GM12878 (cell line): ENCODE data around the gene CCNL2. TPM values are rescaled to one million over a fixed set of nuclear protein-coding genes. Genes with fewer than 3 reads are reported as not detected.

ENCODE experiments used
- BACH1 ChIP-seq: fragments of 450-650 bp; IDR thresholded peaks from 2 replicates; pipeline ENCODE4 v1.6.1; 2017; ENCODE audit warnings: mild to moderate bottlenecking, borderline replicate concordance
- CHD1 ChIP-seq: IDR thresholded peaks from 2 replicates; pipeline ENCODE4 v1.6.1; 2012; ENCODE audit warnings: low read depth, low read length, improper control_type of control experiment
- DPF2 ChIP-seq: fragments of 450-650 bp; IDR thresholded peaks from 2 replicates; pipeline ENCODE4 v1.6.1; 2017; ENCODE audit warnings: mild to moderate bottlenecking
- FOXM1 ChIP-seq: IDR thresholded peaks from 2 replicates; pipeline ENCODE4 v1.6.1; 2012; ENCODE audit warnings: low read depth, mild to moderate bottlenecking, inconsistent platforms, low read length, moderate library complexity
- HDAC2 ChIP-seq: fragments of 200-600 bp; sonication (generic); IDR thresholded peaks from 2 replicates; pipeline ENCODE4 v1.6.1; 2017
- MYB ChIP-seq: fragments of 150-350 bp; IDR thresholded peaks from 2 replicates; pipeline ENCODE4 v1.6.1; 2014; ENCODE audit warnings: mild to moderate bottlenecking, low read depth, low read length, borderline replicate concordance
- MYC ChIP-seq: IDR thresholded peaks from 2 replicates; pipeline ENCODE4 v1.6.1; 2011; ENCODE audit warnings: mild to moderate bottlenecking, low read length, moderate library complexity, inconsistent platforms; ENCODE audit not compliant: insufficient read depth, insufficient replicate concordance, insufficient read length, severe bottlenecking
- NR2C2 ChIP-seq: IDR thresholded peaks from 2 replicates; pipeline ENCODE4 v1.6.1; 2011; ENCODE audit warnings: borderline replicate concordance, low read depth; ENCODE audit not compliant: control insufficient read depth, insufficient read length
- PML ChIP-seq: IDR thresholded peaks from 2 replicates; pipeline ENCODE4 v1.6.1; 2012; ENCODE audit warnings: low read length, inconsistent platforms
- RBBP5 ChIP-seq: fragments of 200-600 bp; sonication (generic); conservative IDR thresholded peaks from 2 replicates; pipeline ENCODE4 v1.6.1; 2016
- SIN3A ChIP-seq: IDR thresholded peaks from 2 replicates; pipeline ENCODE4 v1.6.1; 2012; ENCODE audit warnings: low read depth, low read length, improper control_type of control experiment
- STAT1 ChIP-seq: fragments of 450-650 bp; conservative IDR thresholded peaks from 2 replicates; pipeline ENCODE4 v1.6.1; 2014; ENCODE audit warnings: antibody characterized with exemption, mild to moderate bottlenecking
- TCF3 ChIP-seq: IDR thresholded peaks from 2 replicates; pipeline ENCODE4 v1.6.1; 2012; ENCODE audit warnings: low read depth, mild to moderate bottlenecking, low read length, borderline replicate concordance; ENCODE audit not compliant: insufficient read depth
- ZNF622 ChIP-seq: fragments of 450-650 bp; IDR thresholded peaks from 2 replicates; pipeline ENCODE4 v1.6.1; 2017; ENCODE audit warnings: mild to moderate bottlenecking, inconsistent platforms
- polyA plus RNA-seq, 11 experiments: library from polyadenylated mRNA; depleted of rRNA in 4 of 11; unstranded in 6 of 11; stranded (reverse) in 5 of 11; fragments of >200 nt; fragmentation: Nextera tagmentation in 4 of 11; fragmentation: Illumina TruSeq in 1 of 11; extraction: Ambion mirVana in 4 of 11; extraction: Trizol in 1 of 11; gene quantifications; 1 replicate in 1 of 11; 2 replicates in 10 of 11; pipeline versions ENCODE4 v1.2.1 to v1.2.3, GENCODE V29; 2011 to 2016; ENCODE audit warnings: inconsistent platforms in 2 of 11, missing spikeins in 2 of 11, low read depth in 1 of 11
- total RNA-seq, 4 experiments: library from RNA; depleted of rRNA in 3 of 4; stranded (reverse); fragments of >200 nt in 3 of 4; fragmentation: Illumina TruSeq in 1 of 4; extraction: Trizol in 1 of 4; gene quantifications; 2 replicates each; pipeline versions ENCODE4 v1.2.1 to v1.2.3, GENCODE V29; 2013 to 2021
- TF ChIP-seq, protein P1 (sequence below): IDR thresholded peaks from 2 replicates; pipeline ENCODE4 v1.6.1; 2011; ENCODE audit warnings: low read depth, mild to moderate bottlenecking, low read length, moderate library complexity, borderline replicate concordance; ENCODE audit errors: extremely low read depth
- TF ChIP-seq, protein P2 (sequence below): IDR thresholded peaks from 2 replicates; pipeline ENCODE4 v1.6.1; 2011; ENCODE audit warnings: mild to moderate bottlenecking, low read depth, low read length, moderate library complexity; ENCODE audit not compliant: insufficient replicate concordance
- TF ChIP-seq, protein P3 (sequence below): fragments of 450-650 bp; IDR thresholded peaks from 2 replicates; pipeline ENCODE4 v1.6.1; 2018; ENCODE audit warnings: borderline replicate concordance, mild to moderate bottlenecking; ENCODE audit not compliant: partially characterized antibody
- TF ChIP-seq, protein P4 (sequence below): IDR thresholded peaks from 2 replicates; pipeline ENCODE4 v1.6.1; 2012; ENCODE audit warnings: mild to moderate bottlenecking, low read depth, low read length
- TF ChIP-seq, protein P5 (sequence below): IDR thresholded peaks from 2 replicates; pipeline ENCODE4 v1.6.1; 2012; ENCODE audit warnings: low read depth, low read length, improper control_type of control experiment

CCNL2 gene
- total and polyA plus RNA-seq, 10 of the 15 experiments (the other 5 are each of a cell fraction or from before 2014, with no cell fraction given), result 2.1 to 143 (median 101) TPM

DNA sequence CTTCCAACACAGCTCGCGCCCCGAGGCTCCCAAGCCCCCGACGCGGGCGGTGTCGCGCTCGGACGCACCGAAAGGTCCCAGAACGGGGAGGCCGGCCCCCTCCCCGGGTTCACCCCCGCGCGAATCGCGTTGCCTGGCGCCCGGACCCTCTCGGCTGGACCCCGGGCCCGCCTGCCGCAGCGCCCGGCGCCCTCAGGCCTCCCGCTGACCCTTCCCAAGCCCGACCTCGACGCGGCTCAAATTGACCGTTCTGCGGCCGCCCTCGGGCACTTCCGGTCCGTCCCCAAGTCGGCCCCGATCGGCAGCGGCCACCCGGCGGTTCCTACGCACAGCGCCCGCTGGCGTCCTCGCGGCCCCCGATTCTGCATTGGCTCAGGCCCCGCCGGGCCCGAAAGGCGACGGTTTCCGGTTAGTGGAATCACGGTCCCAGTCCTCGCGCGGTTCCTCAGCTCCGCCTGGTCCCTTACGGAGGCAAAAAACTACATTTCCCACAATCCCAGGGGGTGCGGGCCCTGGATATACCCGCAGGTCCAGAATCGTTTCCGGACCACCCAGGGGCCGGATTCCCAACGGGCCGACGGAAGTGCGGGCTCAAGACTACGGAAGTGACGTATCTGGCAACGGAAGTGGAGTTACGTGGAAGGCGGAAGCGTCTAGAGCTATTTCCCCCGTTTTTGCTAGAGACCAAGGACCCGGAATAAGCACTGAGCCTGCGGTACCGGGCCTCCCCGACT lies 24.0 kb downstream of the CCNL2 start, which contains the start of gene AURKAIP1 (continued):
- no peak for TF ChIP-seq FOXM1
- TF ChIP-seq MYC, result peak; percentile 22
- no peak for TF ChIP-seq ZNF622
- peak; percentile 99 for TF ChIP-seq STAT1
- 0 out of 2 replicates have a peak, but pooled peaks have one; percentile 59 for TF ChIP-seq MYB
- TF ChIP-seq, protein P1, sequence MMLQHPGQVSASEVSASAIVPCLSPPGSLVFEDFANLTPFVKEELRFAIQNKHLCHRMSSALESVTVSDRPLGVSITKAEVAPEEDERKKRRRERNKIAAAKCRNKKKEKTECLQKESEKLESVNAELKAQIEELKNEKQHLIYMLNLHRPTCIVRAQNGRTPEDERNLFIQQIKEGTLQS, result peak; percentile 28; the same call in 1 of the 2 replicates
- TF ChIP-seq, protein P2, sequence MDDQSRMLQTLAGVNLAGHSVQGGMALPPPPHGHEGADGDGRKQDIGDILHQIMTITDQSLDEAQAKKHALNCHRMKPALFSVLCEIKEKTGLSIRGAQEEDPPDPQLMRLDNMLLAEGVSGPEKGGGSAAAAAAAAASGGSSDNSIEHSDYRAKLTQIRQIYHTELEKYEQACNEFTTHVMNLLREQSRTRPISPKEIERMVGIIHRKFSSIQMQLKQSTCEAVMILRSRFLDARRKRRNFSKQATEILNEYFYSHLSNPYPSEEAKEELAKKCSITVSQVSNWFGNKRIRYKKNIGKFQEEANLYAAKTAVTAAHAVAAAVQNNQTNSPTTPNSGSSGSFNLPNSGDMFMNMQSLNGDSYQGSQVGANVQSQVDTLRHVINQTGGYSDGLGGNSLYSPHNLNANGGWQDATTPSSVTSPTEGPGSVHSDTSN, result no peak
- TF ChIP-seq, protein P3, sequence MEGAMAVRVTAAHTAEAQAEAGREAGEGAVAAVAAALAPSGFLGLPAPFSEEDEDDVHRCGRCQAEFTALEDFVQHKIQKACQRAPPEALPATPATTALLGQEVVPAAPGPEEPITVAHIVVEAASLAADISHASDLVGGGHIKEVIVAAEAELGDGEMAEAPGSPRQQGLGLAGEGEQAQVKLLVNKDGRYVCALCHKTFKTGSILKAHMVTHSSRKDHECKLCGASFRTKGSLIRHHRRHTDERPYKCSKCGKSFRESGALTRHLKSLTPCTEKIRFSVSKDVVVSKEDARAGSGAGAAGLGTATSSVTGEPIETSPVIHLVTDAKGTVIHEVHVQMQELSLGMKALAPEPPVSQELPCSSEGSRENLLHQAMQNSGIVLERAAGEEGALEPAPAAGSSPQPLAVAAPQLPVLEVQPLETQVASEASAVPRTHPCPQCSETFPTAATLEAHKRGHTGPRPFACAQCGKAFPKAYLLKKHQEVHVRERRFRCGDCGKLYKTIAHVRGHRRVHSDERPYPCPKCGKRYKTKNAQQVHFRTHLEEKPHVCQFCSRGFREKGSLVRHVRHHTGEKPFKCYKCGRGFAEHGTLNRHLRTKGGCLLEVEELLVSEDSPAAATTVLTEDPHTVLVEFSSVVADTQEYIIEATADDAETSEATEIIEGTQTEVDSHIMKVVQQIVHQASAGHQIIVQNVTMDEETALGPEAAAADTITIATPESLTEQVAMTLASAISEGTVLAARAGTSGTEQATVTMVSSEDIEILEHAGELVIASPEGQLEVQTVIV, result peak; percentile 81
- peak; percentile 83 for TF ChIP-seq BACH1
- peak; percentile 78; the same call in 1 of the 2 replicates for TF ChIP-seq TCF3
- TF ChIP-seq PML, result peak; percentile 89
- peak; percentile 90; the same call in 1 of the 2 replicates for TF ChIP-seq RBBP5
- TF ChIP-seq, protein P4, sequence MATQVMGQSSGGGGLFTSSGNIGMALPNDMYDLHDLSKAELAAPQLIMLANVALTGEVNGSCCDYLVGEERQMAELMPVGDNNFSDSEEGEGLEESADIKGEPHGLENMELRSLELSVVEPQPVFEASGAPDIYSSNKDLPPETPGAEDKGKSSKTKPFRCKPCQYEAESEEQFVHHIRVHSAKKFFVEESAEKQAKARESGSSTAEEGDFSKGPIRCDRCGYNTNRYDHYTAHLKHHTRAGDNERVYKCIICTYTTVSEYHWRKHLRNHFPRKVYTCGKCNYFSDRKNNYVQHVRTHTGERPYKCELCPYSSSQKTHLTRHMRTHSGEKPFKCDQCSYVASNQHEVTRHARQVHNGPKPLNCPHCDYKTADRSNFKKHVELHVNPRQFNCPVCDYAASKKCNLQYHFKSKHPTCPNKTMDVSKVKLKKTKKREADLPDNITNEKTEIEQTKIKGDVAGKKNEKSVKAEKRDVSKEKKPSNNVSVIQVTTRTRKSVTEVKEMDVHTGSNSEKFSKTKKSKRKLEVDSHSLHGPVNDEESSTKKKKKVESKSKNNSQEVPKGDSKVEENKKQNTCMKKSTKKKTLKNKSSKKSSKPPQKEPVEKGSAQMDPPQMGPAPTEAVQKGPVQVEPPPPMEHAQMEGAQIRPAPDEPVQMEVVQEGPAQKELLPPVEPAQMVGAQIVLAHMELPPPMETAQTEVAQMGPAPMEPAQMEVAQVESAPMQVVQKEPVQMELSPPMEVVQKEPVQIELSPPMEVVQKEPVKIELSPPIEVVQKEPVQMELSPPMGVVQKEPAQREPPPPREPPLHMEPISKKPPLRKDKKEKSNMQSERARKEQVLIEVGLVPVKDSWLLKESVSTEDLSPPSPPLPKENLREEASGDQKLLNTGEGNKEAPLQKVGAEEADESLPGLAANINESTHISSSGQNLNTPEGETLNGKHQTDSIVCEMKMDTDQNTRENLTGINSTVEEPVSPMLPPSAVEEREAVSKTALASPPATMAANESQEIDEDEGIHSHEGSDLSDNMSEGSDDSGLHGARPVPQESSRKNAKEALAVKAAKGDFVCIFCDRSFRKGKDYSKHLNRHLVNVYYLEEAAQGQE, result no peak
- TF ChIP-seq SIN3A, result peak; percentile 88; the same call in 1 of the 2 replicates
- no peak for TF ChIP-seq NR2C2
- TF ChIP-seq DPF2, result peak; percentile 81
- TF ChIP-seq CHD1, result 0 out of 2 replicates have a peak, but pooled peaks have one; percentile 80
- no peak for TF ChIP-seq HDAC2
- TF ChIP-seq, protein P5, sequence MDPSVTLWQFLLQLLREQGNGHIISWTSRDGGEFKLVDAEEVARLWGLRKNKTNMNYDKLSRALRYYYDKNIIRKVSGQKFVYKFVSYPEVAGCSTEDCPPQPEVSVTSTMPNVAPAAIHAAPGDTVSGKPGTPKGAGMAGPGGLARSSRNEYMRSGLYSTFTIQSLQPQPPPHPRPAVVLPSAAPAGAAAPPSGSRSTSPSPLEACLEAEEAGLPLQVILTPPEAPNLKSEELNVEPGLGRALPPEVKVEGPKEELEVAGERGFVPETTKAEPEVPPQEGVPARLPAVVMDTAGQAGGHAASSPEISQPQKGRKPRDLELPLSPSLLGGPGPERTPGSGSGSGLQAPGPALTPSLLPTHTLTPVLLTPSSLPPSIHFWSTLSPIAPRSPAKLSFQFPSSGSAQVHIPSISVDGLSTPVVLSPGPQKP, result peak; percentile 95
